IPS DF 6.9 (cell line): ENCODE results near the gene NAB1.

Experiments used
- DNase-seq: peaks from one replicate; pipeline ENCODE4 v3.0.0-alpha.2; 2013; ENCODE audit warnings: low read depth, low spot score
- H3K27ac ChIP-seq: one replicate; pipeline ENCODE4 v1.5.1; 2013; ENCODE audit warnings: low read length, control low read depth
- H3K27me3 ChIP-seq: 2 replicates; pipeline ENCODE4 v1.6.1; 2013; ENCODE audit warnings: mild to moderate bottlenecking, low read length; ENCODE audit not compliant: control insufficient read depth, insufficient read depth
- H3K36me3 ChIP-seq: 2 replicates; pipeline ENCODE4 v1.6.1; 2013; ENCODE audit warnings: low read length; ENCODE audit not compliant: control insufficient read depth, insufficient read depth
- H3K4me1 ChIP-seq: 2 replicates; pipeline ENCODE4 v1.6.1; 2013; ENCODE audit warnings: low read length; ENCODE audit not compliant: control insufficient read depth, insufficient read depth
- H3K4me3 ChIP-seq: 2 replicates; pipeline ENCODE4 v1.5.1; 2013; ENCODE audit warnings: mild to moderate bottlenecking, low read length
- H3K9me3 ChIP-seq: 2 replicates; pipeline ENCODE4 v1.6.1; 2013; ENCODE audit warnings: low read length, inconsistent platforms; ENCODE audit not compliant: control insufficient read depth, insufficient read depth
- WGBS: extraction: QIAGEN DNeasy Blood & Tissue Kit; methylation state at CpG from one replicate; pipeline ENCODE4 v1.1.7; 2013; ENCODE audit warnings: mixed read lengths, missing lambda C conversion rate; ENCODE audit not compliant: insufficient read length, insufficient coverage; 5-methylcytosine and 5-hydroxymethylcytosine counted together

NAB1 gene

GRCh38 chr2:190711069-190711468, 62.2 kb downstream of the NAB1 start:
- H3K9me3 ChIP-seq, result no peaks in the 10 kb centered on the region
- H3K4me3 ChIP-seq, result no peak overlapping the region
- H3K27ac ChIP-seq, result no peak overlapping the region
- no CpG with 5 or more reads among the region's 4 CpGs for WGBS
- H3K36me3 ChIP-seq, result no peaks in the 10 kb centered on the region
- H3K27me3 ChIP-seq, result no peaks in the 10 kb centered on the region
- no peaks in the 10 kb centered on the region for H3K4me1 ChIP-seq
- DNase-seq, result no peak

GRCh38 chr2:190713471-190713870, 64.6 kb downstream of the NAB1 start:
- H3K4me3 ChIP-seq, result no peak overlapping the region
- no peaks in the 10 kb centered on the region for H3K9me3 ChIP-seq
- H3K27ac ChIP-seq, result no peak overlapping the region
- no peak for DNase-seq
- H3K27me3 ChIP-seq, result no peaks in the 10 kb centered on the region
- H3K4me1 ChIP-seq, result no peaks in the 10 kb centered on the region
- H3K36me3 ChIP-seq, result no peaks in the 10 kb centered on the region

- no peaks in the 10 kb centered on the region for H3K4me1 ChIP-seq
- H3K27me3 ChIP-seq, result no peaks in the 10 kb centered on the region
- no peaks in the 10 kb centered on the region for H3K9me3 ChIP-seq
- DNase-seq, result no peak
- H3K36me3 ChIP-seq, result no peaks in the 10 kb centered on the region
- H3K27ac ChIP-seq, result no peak overlapping the region
- no CpG with 5 or more reads among the region's 5 CpGs for WGBS
- H3K4me3 ChIP-seq, result no peak overlapping the region
Measured at GRCh38 chr2:190714958-190715357, 66.1 kb downstream of the NAB1 start.

GRCh38 chr2:190716176-190716807, 67.4 kb downstream of the NAB1 start:
- WGBS, result no CpG with 5 or more reads among the region's 1 CpG

GRCh38 chr2:190717306-190717705, 68.4 kb downstream of the NAB1 start:
- no peaks in the 10 kb centered on the region for H3K36me3 ChIP-seq
- DNase-seq, result no peak
- no peaks in the 10 kb centered on the region for H3K9me3 ChIP-seq
- WGBS, result no CpG with 5 or more reads among the region's 3 CpGs
- H3K27me3 ChIP-seq, result no peaks in the 10 kb centered on the region
- H3K27ac ChIP-seq, result no peak overlapping the region
- no peak overlapping the region for H3K4me3 ChIP-seq
- no peaks in the 10 kb centered on the region for H3K4me1 ChIP-seq

More at GRCh38 chr2:190716176-190716807, 67.4 kb downstream of the NAB1 start:
- DNase-seq, result no peak
- Histone ChIP-seq H3K27me3 (no peaks in the 10 kb centered on the region), H3K4me1 (no peaks in the 10 kb centered on the region), H3K9me3 (no peaks in the 10 kb centered on the region), H3K4me3 (no peak overlapping the region), H3K36me3 (no peaks in the 10 kb centered on the region), H3K27ac (no peak overlapping the region)

GRCh38 chr2:190717764-190718651, 69.1 kb downstream of the NAB1 start:
- H3K36me3 ChIP-seq, result no peaks in the 10 kb centered on the region
- DNase-seq, result no peak
- no peak overlapping the region for H3K27ac ChIP-seq
- no peaks in the 10 kb centered on the region for H3K9me3 ChIP-seq
- no peak overlapping the region for H3K4me3 ChIP-seq
- no peaks in the 10 kb centered on the region for H3K4me1 ChIP-seq
- no CpG with 5 or more reads among the region's 15 CpGs for WGBS
- no peaks in the 10 kb centered on the region for H3K27me3 ChIP-seq

- no CpG with 5 or more reads among the region's 7 CpGs for whole genome bisulfite sequencing
- Histone ChIP-seq H3K36me3 (no peaks in the 10 kb centered on the region), H3K27me3 (no peaks in the 10 kb centered on the region), H3K9me3 (no peaks in the 10 kb centered on the region), H3K27ac (no peak overlapping the region), H3K4me1 (no peaks in the 10 kb centered on the region), H3K4me3 (no peak overlapping the region)
- no peak for DNase-seq
Measured at GRCh38 chr2:190718652-190719526, 70.0 kb downstream of the NAB1 start.

GRCh38 chr2:190720276-190720675, 71.4 kb downstream of the NAB1 start:
- no peak overlapping the region for H3K4me3 ChIP-seq
- no peaks in the 10 kb centered on the region for H3K4me1 ChIP-seq
- H3K27me3 ChIP-seq, result no peaks in the 10 kb centered on the region
- H3K27ac ChIP-seq, result no peak overlapping the region
- H3K9me3 ChIP-seq, result no peaks in the 10 kb centered on the region
- H3K36me3 ChIP-seq, result no peaks in the 10 kb centered on the region
- no CpG with 5 or more reads among the region's 6 CpGs for WGBS
- DNase-seq, result no peak

- no peak for DNase-seq
- H3K9me3 ChIP-seq, result no peaks in the 10 kb centered on the region
- no peaks in the 10 kb centered on the region for H3K27me3 ChIP-seq
- H3K4me3 ChIP-seq, result no peak overlapping the region
- H3K36me3 ChIP-seq, result no peaks in the 10 kb centered on the region
- no peak overlapping the region for H3K27ac ChIP-seq
- no CpG with 5 or more reads among the region's 1 CpG for WGBS
- H3K4me1 ChIP-seq, result no peaks in the 10 kb centered on the region
Measured at GRCh38 chr2:190720691-190721090, 71.8 kb downstream of the NAB1 start.

- Histone ChIP-seq H3K4me1 (no peaks in the 10 kb centered on the region), H3K27ac (no peak overlapping the region), H3K36me3 (no peaks in the 10 kb centered on the region), H3K4me3 (no peak overlapping the region), H3K27me3 (no peaks in the 10 kb centered on the region), H3K9me3 (no peaks in the 10 kb centered on the region)
- DNase-seq, result no peak
- WGBS, result no CpG with 5 or more reads among the region's 4 CpGs
Measured at GRCh38 chr2:190722061-190722759, 73.3 kb downstream of the NAB1 start.
